ENCODE measurements around the gene SQSTM1. TPM values are rescaled to one million over a fixed set of nuclear protein-coding genes. Genes with fewer than 3 reads are reported as not detected.

The SQSTM1 gene
- total and polyA plus RNA-seq, 9 of the 15 experiments (the other 6 are each of a cell fraction or from before 2014, with no cell fraction given): 5.6 to 148 (median 64.0) TPM

GRCh38 chr5:179858586-179859427 lies 38.1 kb downstream of the SQSTM1 start, which contains the start of gene MRNIP (continued):
- TF ChIP-seq E2F4 (CRISPR knock-in tag; IDR thresholded peaks at IDR 0.05; ENCODE audit: low read depth) (no peak), TBL1XR1 (IDR thresholded peaks at IDR 0.05; ENCODE audit: low read length in 2 of 2) (no peak), HDAC3 (IDR thresholded peaks at IDR 0.05; ENCODE audit: borderline replicate concordance, partially characterized antibody) (no peak), MTF1 (CRISPR knock-in tag; IDR thresholded peaks at IDR 0.05; ENCODE audit: borderline replicate concordance) (no peak), MAFF (IDR thresholded peaks at IDR 0.05; ENCODE audit: low read length) (no peak), CHD4 (IDR thresholded peaks at IDR 0.05; ENCODE audit: insufficient read depth, insufficient replicate concordance, low read depth, low read length, poor library complexity, severe bottlenecking) (no peak), NR2C2 (CRISPR knock-in tag; IDR thresholded peaks at IDR 0.05) (no peak), NR2C2 (tag; IDR thresholded peaks at IDR 0.05) (peak; percentile 96), SIN3A (IDR thresholded peaks at IDR 0.05; ENCODE audit: borderline replicate concordance in 2 of 2, control insufficient read depth in 1 of 2, low read depth in 2 of 2, low read length in 2 of 2) (peak in 1 of 2 experiments; percentile 95; a peak in 3 of 4 replicates), ZNF311 (CRISPR knock-in tag; IDR thresholded peaks at IDR 0.05) (no peak), SMARCA4 (IDR thresholded peaks at IDR 0.05) (no peak), ZFX (CRISPR knock-in tag; IDR thresholded peaks at IDR 0.05) (peak; percentile 90), HNRNPLL (IDR thresholded peaks at IDR 0.05; ENCODE audit: low read depth, low read length, poor library complexity, severe bottlenecking) (peak; percentile 85), MEF2D (tag; conservative IDR thresholded peaks at IDR 0.05; ENCODE audit: low read depth) (no peak), PTRF (tag; IDR thresholded peaks at IDR 0.05) (no peak), PRPF4 (IDR thresholded peaks at IDR 0.05; ENCODE audit: insufficient read depth, low read depth, low read length, poor library complexity, severe bottlenecking) (no peak), CUX1 (CRISPR knock-in tag; IDR thresholded peaks at IDR 0.05) (no peak), ETV6 (IDR thresholded peaks at IDR 0.05; ENCODE audit: borderline replicate concordance in 1 of 2, low read depth in 2 of 2, low read length in 1 of 2) (no peak), ETV6 (CRISPR knock-in tag; IDR thresholded peaks at IDR 0.05; ENCODE audit: borderline replicate concordance) (peak; percentile 47; the same call in 1 of the 2 replicates)

Measured in K562 (cell line).